Femur (tissue), 1 donor: ENCODE data around the gene KRT5.
"Not testable (repeated sequence)": the region's sequence is repeated elsewhere in the genome, so short reads cannot be mapped to it uniquely, and the experiment has no call there.

Experiments
- DNase-seq: peaks from one replicate; pipeline ENCODE4 v3.0.0-alpha.2; 2017

Gene KRT5

GRCh38 chr12:52492405-52492804, 27.8 kb downstream of the KRT5 start:
- DNase-seq: not testable (repeated sequence)

GRCh38 chr12:52491495-52491894, 28.7 kb downstream of the KRT5 start:
- not testable (repeated sequence) for DNase-seq

GRCh38 chr12:52488736-52489135, 31.5 kb downstream of the KRT5 start:
- DNase-seq: no peak

DNA sequence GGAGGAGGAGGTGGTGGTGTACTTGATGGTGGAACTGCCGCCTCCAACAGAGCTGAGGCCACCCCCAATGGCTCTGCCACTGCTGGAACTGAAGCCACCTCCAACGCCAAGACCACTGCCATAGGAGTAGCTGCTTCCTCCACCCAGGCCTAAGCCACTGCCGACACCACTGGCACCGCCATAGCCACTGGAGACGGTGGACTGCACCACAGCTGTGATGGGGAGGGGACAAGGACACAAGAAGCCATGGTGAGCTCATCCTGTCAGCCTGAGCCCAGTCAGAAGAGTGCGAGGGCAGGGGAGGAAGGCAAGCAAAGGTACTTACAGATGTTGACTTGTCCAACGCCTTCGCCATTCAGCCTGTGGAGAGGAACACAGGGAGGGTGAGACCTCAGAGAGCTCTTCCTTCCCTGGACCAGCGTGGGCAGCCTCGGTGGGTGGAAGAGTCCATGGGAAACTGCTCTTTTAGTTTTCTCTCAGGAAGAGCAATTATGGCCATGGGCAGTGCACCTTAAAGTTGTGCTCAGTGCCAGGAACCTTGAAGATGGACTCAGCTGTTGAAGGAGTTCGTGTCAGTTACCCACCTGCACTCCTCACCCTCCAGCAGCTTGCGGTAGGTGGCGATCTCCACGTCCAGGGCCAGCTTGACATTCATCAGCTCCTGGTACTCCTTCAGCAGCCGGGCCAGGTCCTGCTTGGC, 32.3 kb downstream of the KRT5 start:
- DNase-seq: not testable (repeated sequence)

GRCh38 chr12:52487211-52487610, 33.0 kb downstream of the KRT5 start:
- no peak for DNase-seq

- DNase-seq: no peak
These were observed 33.8 kb downstream of the KRT5 start for GRCh38 chr12:52486166-52487105.

DNA sequence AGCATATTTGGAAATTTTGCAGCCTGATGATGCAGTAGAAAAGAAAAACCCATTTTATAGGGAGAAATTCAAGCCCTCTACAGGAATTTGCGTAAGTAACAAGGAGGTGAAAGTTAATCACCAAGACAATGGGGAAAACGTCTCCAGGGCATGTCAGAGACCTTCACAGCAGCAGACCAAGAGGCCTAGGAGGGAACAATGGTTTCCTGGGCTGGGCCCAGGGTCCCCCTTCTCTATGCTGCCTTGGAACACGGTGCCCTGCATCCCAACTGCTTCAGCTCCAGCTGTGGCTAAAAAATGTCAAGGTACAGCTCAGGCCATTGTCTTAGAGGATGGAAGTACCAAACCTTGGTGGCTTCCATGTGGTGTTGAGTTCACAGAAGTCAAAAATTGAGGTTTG, 40.1 kb downstream of the KRT5 start:
- no peak for DNase-seq

- no peak for DNase-seq
These were observed 42.5 kb downstream of the KRT5 start for GRCh38 chr12:52477651-52478050.

DNA sequence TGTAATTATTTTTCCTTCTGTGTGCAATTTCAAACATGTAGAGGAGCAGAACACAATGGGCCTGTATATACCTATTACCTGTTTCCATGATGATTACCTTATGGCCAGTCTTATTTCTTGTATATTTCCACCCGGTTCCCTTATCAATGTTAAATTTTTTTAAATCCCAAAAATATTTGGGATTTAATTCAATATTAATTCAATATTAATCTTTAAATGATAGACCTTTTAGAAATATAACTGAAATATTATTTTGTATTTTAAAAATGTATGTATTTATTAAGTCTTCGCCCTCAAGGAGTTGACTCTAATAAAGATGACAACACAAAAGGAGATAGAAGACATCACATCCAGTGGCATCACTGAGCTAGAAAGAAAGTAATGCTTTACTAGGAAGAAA, 46.0 kb downstream of the KRT5 start:
- no peak for DNase-seq

DNA sequence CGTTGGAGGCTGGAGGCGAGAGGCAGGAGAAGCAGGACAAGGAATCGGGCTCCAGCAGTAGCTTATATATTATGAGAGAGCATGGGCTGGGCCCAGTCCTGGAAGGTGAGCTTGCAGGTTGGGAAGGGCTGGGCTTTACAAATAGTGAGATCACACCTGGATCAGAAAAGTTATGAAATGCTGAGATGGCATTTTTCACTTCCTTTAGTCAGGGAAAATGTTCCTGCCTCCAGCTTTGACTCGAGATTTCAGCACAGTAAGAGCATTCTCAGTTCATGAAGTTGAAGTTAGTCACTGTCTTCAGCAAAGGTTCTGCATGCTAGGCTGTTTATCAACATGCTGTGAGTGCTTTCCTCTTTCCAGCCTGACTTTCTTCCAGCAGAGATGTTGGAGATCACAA, 46.4 kb downstream of the KRT5 start, which contains the start of gene KRT6C:
Gene KRT6C, minus strand, starts transcription at position 38 of the 400 bp plus-strand sequence. CDS start 68 bp downstream, outside the sequence.
- DNase-seq: no peak

GRCh38 chr12:52469853-52470252, 50.3 kb downstream of the KRT5 start:
- no peak for DNase-seq

DNA sequence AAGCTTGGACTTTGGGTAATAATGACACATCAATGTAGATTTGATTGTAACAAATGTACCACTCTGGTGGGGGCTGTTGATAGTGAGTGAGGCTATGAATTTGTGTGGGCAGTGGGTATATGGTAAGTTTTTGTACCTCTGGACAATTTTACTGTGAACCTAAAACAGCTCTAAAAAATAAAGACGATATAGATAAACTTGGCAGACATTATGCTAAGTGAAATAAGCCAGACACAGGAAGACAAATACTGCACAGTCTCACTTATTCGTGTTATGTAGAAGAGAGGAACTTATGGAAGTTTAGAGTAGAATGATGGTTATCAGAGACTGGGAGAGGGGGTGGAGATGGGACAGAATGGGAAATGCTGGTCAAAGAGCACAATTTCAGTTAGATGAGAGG, 55.3 kb downstream of the KRT5 start:
- no peak for DNase-seq
